Endothelial cell of umbilical vein (primary cell): ENCODE results near the gene GARS1. TPM values are rescaled to one million over a fixed set of nuclear protein-coding genes. Genes with fewer than 3 reads are reported as not detected.

Source experiments
- BruUV-seq: library from RNA; stranded (reverse); fragments of 400-500 nt; replicated peaks from 2 replicates; lab custom pipeline; 2021; lab: Mats Ljungman, UMichigan
- CTCF ChIA-PET: fragments of 300-600, 350-600 bp; sonication (Branson Sonifier 250); formaldehyde crosslinking; loops from one replicate; lab custom pipeline; 2021; ENCODE audit warnings: antibody characterized with exemption, inconsistent platforms; lab: Charles Lee
- POLR2A ChIA-PET: fragments of 300-600, 350-600 bp; sonication (Branson Sonifier 250); formaldehyde crosslinking; loops from one replicate; lab custom pipeline; 2021; ENCODE audit warnings: antibody characterized with exemption, inconsistent platforms; lab: Charles Lee
- DNase-seq: peaks from one replicate; pipeline ENCODE4 v3.0.0-alpha.2; 2011; ENCODE audit warnings: low read depth, low spot score
- FAIRE-seq: peaks from 2 replicates; lab custom pipeline; 2011; peaks lifted over from hg19 to GRCh38; lab: Jason Lieb, UNC
- H2AFZ ChIP-seq: 2 replicates; pipeline ENCODE4 v1.6.0; 2012; ENCODE audit warnings: low read depth, low read length, control low read depth, inconsistent platforms
- H3K27ac ChIP-seq: 2 replicates; pipeline ENCODE4 v1.5.1; 2011; ENCODE audit warnings: low read depth, mild to moderate bottlenecking, control low read depth, low read length, moderate library complexity; ENCODE audit not compliant: insufficient read depth
- H3K27me3 ChIP-seq, 2 experiments: 2 replicates each; pipeline versions ENCODE4 v1.6.0 to v1.6.1; 2011; ENCODE audit warnings: low read length in 2 of 2, mixed read lengths in 1 of 2; ENCODE audit not compliant: control insufficient read depth in 2 of 2, insufficient read depth in 2 of 2
- H3K36me3 ChIP-seq, 2 experiments: 2 replicates in 1 of 2; 3 replicates in 1 of 2; pipeline ENCODE4 v1.5.1; 2011; ENCODE audit warnings: low read length in 2 of 2, mild to moderate bottlenecking in 1 of 2, moderate library complexity in 1 of 2; ENCODE audit not compliant: control insufficient read depth in 2 of 2, insufficient read depth in 2 of 2; ENCODE audit errors: extremely low read depth in 1 of 2
- H3K4me1 ChIP-seq: 3 replicates; pipeline ENCODE4 v1.5.1; 2011; ENCODE audit warnings: mild to moderate bottlenecking, low read length; ENCODE audit not compliant: control insufficient read depth, insufficient read depth; ENCODE audit errors: extremely low read depth
- H3K4me2 ChIP-seq: 2 replicates; pipeline ENCODE4 v1.6.1; 2011; ENCODE audit warnings: low read length, control low read depth, mixed read lengths; ENCODE audit not compliant: insufficient read depth
- H3K4me3 ChIP-seq, 3 experiments: fragments of 200-600 bp in 1 of 3; sonication (generic), shearing (Covaris generic) in 1 of 3; replicated peaks in 1 of 3; 2 replicates each; pipeline ENCODE4 v1.5.1; 2011 to 2016; ENCODE audit warnings: control low read depth in 3 of 3, low read length in 3 of 3, mild to moderate bottlenecking in 2 of 3, inconsistent platforms in 1 of 3, low read depth in 1 of 3, moderate library complexity in 1 of 3; ENCODE audit not compliant: insufficient read depth in 1 of 3
- H3K79me2 ChIP-seq: 2 replicates; pipeline ENCODE4 v1.6.0; 2012; ENCODE audit warnings: low read length, inconsistent platforms; ENCODE audit not compliant: control insufficient read depth, insufficient read depth
- H3K9ac ChIP-seq: replicated peaks from 2 replicates; pipeline ENCODE3; 2011; ENCODE audit warnings: low read length, control low read depth; ENCODE audit not compliant: insufficient read depth; ENCODE audit errors: extremely low read depth
- H3K9me1 ChIP-seq: replicated peaks from 3 replicates; pipeline ENCODE4 v1.6.0; 2011; ENCODE audit warnings: mild to moderate bottlenecking, low read length; ENCODE audit not compliant: control insufficient read depth, insufficient read depth; ENCODE audit errors: extremely low read depth
- H3K9me3 ChIP-seq: replicated peaks from 2 replicates; pipeline ENCODE4 v1.5.1; 2012; ENCODE audit warnings: low read length, inconsistent platforms; ENCODE audit not compliant: control insufficient read depth, insufficient read depth
- H4K20me1 ChIP-seq: replicated peaks from 2 replicates; pipeline ENCODE3; 2011; ENCODE audit warnings: mild to moderate bottlenecking, low read length; ENCODE audit not compliant: control insufficient read depth, insufficient read depth; ENCODE audit errors: extremely low read depth
- EZH2 ChIP-seq: IDR thresholded peaks from 2 replicates; pipeline ENCODE4 v1.6.1; 2012; ENCODE audit warnings: borderline replicate concordance, low read depth, mild to moderate bottlenecking, moderate library complexity, low read length, inconsistent platforms; ENCODE audit not compliant: severe bottlenecking
- FOS ChIP-seq: IDR thresholded peaks from 2 replicates; pipeline ENCODE4 v1.6.1; 2011; ENCODE audit warnings: mild to moderate bottlenecking, low read length, moderate library complexity, borderline replicate concordance; ENCODE audit not compliant: insufficient read depth
- GATA2 ChIP-seq: IDR thresholded peaks from 2 replicates; pipeline ENCODE4 v1.7.0; 2011; ENCODE audit warnings: low read depth, mild to moderate bottlenecking, moderate library complexity, mixed read lengths, low read length; ENCODE audit not compliant: insufficient read length, insufficient read depth
- JUN ChIP-seq: IDR thresholded peaks from 2 replicates; pipeline ENCODE4 v1.6.1; 2011; ENCODE audit warnings: borderline replicate concordance, low read depth; ENCODE audit not compliant: insufficient read length, insufficient read depth
- MYC ChIP-seq: IDR thresholded peaks from one replicate; pipeline ENCODE4 v1.6.1; 2011; ENCODE audit warnings: mild to moderate bottlenecking, low read depth, low read length
- POLR2A ChIP-seq: IDR thresholded peaks from 2 replicates; pipeline ENCODE4 v1.6.1; 2012; ENCODE audit warnings: low read depth, mild to moderate bottlenecking, control low read depth, low read length
- POLR2AphosphoS5 ChIP-seq: IDR thresholded peaks from 2 replicates; pipeline ENCODE4 v1.6.1; 2012; ENCODE audit warnings: low read depth, mild to moderate bottlenecking, control low read depth, low read length, moderate library complexity; ENCODE audit not compliant: insufficient read depth
- dilution Hi-C: fragments of 300-500 bp; cut with MboI; formaldehyde crosslinking; loops from one replicate; pipeline ENCODE4 v1.15.0; 2019; ENCODE audit warnings: low sequenced_read_pairs; ENCODE audit not compliant: extremely low pct_ligation_motif_present
- intact Hi-C: fragments of 100-400 bp; cut with micrococcal nuclease; formaldehyde crosslinking; loops from one replicate; pipeline ENCODE4 v1.10.0; 2022
- polyA plus RNA-seq, 4 experiments: library from polyadenylated mRNA; depleted of rRNA in 3 of 4; stranded (reverse) in 3 of 4; unstranded in 1 of 4; fragments of >200 nt; gene quantifications; 2 replicates each; pipeline versions ENCODE4 v1.2.1 to v1.2.3, GENCODE V29; 2011 to 2012; ENCODE audit warnings: missing spikeins in 1 of 4
- total RNA-seq: library from RNA; stranded (reverse); gene quantifications from 2 replicates; pipeline ENCODE4 v1.2.3, GENCODE V29; 2021
- TF ChIP-seq, protein P1 (sequence below), 2 donors: IDR thresholded peaks; 1 replicate in 1 of 2; 2 replicates in 1 of 2; pipeline ENCODE4 v1.5.1; 2011; ENCODE audit warnings: low read length in 2 of 2, mild to moderate bottlenecking in 2 of 2, moderate library complexity in 2 of 2, control low read depth in 1 of 2, inconsistent platforms in 1 of 2, low read depth in 1 of 2; ENCODE audit not compliant: insufficient read depth in 1 of 2; ENCODE audit errors: extremely low read depth in 1 of 2
- TF ChIP-seq, protein P2 (sequence below): IDR thresholded peaks from 2 replicates; pipeline ENCODE4 v1.6.1; 2011; ENCODE audit not compliant: insufficient read depth, insufficient read length

Gene GARS1
- total and polyA plus RNA-seq, 2 donors (not counting 3 experiments of a cell fraction or from before 2014, with no cell fraction given) = 194 to 295 TPM

DNA sequence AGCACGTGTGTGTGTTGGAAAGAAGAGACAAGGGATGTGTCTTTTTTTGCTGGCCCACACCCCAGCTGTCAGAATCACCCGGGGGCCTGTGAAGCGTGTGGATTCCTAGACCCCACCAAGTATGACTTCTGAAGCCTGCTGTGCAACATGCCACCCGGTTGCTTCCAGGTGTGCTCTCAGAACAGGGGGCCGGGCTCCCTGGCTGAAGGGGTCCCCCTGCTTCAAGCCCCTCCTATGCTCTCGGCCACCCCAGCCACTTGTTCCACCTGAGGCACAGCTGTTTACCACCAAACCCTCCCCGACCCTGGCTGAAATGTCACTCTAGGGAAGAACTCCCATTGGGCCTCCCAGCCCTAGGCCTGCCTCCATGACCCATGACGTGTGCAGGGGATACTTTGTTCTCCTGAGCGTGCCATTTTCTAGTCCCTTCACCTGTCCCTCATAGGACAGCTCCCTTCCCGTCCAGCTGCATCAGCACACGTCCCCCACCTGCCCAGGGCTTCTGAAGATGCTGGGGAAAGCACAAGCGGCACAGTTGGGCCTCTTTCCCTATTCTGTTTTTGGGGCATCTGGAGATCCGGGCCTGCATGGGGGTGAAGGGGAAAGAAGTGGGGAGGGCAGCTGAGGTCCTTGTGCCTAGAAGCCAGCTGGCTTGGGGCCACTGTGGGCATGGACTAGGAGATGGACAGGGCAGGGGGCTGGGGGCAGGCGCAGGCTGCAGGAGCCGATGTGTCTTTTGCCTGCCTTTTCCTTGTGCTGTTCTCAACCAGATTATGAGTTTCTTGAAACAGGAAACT lies 54.3 kb downstream of the GARS1 start:
- peaks cover 0 to 2% of the 10 kb centered on the region in 2 experiments for H3K36me3 ChIP-seq
- DNase-seq (no peak), FAIRE-seq (no peak)
- no peak overlapping the region for H3K4me2 ChIP-seq
- H3K9me3 ChIP-seq = no peaks in the 10 kb centered on the region
- no TSS peak for BruUV-seq
- H2AFZ ChIP-seq = no peak overlapping the region
- H3K9me1 ChIP-seq = no peaks in the 10 kb centered on the region
- dilution Hi-C loops (no loop called here), intact Hi-C loops (no loop called here)
- H3K9ac ChIP-seq = no peak overlapping the region
- no peaks in the 10 kb centered on the region for H3K79me2 ChIP-seq
- TF ChIP-seq GATA2 (no peak), FOS (no peak), MYC (no peak), JUN (no peak), EZH2 (no peak), POLR2A (no peak), POLR2AphosphoS5 (no peak)
- TF ChIP-seq, protein P1, sequence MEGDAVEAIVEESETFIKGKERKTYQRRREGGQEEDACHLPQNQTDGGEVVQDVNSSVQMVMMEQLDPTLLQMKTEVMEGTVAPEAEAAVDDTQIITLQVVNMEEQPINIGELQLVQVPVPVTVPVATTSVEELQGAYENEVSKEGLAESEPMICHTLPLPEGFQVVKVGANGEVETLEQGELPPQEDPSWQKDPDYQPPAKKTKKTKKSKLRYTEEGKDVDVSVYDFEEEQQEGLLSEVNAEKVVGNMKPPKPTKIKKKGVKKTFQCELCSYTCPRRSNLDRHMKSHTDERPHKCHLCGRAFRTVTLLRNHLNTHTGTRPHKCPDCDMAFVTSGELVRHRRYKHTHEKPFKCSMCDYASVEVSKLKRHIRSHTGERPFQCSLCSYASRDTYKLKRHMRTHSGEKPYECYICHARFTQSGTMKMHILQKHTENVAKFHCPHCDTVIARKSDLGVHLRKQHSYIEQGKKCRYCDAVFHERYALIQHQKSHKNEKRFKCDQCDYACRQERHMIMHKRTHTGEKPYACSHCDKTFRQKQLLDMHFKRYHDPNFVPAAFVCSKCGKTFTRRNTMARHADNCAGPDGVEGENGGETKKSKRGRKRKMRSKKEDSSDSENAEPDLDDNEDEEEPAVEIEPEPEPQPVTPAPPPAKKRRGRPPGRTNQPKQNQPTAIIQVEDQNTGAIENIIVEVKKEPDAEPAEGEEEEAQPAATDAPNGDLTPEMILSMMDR (IDR thresholded peaks at IDR 0.05; ENCODE audit: extremely low read depth in 1 of 2, insufficient read depth in 1 of 2, low read depth in 1 of 2, low read length in 2 of 2) = no peak
- TF ChIP-seq, protein P2, sequence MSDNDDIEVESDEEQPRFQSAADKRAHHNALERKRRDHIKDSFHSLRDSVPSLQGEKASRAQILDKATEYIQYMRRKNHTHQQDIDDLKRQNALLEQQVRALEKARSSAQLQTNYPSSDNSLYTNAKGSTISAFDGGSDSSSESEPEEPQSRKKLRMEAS = no peak
- H3K27me3 ChIP-seq = no peaks in the 10 kb centered on the region
- no peak overlapping the region for H3K27ac ChIP-seq
- ChIA-PET CTCF (no interaction called here), POLR2A (no interaction called here)
- H3K4me1 ChIP-seq = no peaks in the 10 kb centered on the region
- no peaks in the 10 kb centered on the region for H4K20me1 ChIP-seq
- no peak overlapping the region for H3K4me3 ChIP-seq
